ENCODE data around the gene SURF4.
A peak's percentile ranks its signal among the peaks of the same experiment; 100 is the strongest.

Gene SURF4

DNA sequence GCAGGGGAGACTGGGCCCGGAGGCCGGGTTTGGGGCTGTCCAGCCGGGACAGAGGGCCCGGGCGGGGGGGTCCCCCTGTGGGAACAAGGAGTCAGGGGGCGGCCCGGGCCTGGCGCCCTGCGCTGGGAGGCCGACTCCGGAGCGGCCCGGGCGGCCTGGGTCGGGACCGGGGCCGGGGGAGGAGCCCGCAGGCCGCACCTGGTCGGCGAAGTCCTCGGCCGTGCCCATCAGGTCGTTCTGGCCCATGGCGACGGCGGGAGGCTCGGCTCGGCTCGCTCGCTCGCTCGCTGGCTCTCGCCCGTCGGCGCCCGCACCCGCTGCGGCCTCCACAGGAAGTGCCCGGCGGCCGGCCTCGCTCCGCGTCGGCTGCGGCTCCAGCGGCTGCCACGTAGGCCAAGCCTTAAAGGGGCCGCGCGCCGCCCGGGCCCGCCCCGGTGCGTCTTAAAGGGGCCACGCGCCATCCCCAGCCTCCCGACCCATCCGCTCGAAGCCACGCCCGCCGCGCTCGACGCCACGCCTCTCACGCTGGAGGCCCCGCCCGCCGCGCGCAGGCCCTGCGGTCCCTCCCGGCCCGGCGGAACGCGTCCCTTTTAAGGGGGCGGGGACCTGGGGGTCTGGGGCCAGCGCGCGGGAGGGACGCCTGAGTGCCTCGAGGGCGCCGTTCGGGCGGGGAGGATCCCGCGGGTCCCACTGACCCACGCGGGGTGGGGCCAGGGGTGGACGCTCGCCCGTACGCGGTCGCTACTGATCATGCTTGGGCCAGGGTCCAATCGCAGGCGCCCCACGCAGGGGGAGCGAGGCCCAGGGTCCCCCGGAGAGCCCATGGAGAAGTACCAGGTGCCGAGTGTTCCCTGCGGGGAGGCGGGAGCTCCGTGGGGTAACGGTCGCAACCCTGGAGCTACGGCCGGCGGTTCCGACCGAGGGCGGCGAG lies at the start of gene SURF4, which contains the start of gene STKLD1:
SURF4 (minus strand) TSS at position 337 of the 931 bp plus-strand sequence; CDS start at position 246, 91 bp downstream.
STKLD1 (plus strand) TSS at position 643 of the 931 bp plus-strand sequence; CDS start at position 751, 108 bp downstream.
- TF ChIP-seq, protein P1, sequence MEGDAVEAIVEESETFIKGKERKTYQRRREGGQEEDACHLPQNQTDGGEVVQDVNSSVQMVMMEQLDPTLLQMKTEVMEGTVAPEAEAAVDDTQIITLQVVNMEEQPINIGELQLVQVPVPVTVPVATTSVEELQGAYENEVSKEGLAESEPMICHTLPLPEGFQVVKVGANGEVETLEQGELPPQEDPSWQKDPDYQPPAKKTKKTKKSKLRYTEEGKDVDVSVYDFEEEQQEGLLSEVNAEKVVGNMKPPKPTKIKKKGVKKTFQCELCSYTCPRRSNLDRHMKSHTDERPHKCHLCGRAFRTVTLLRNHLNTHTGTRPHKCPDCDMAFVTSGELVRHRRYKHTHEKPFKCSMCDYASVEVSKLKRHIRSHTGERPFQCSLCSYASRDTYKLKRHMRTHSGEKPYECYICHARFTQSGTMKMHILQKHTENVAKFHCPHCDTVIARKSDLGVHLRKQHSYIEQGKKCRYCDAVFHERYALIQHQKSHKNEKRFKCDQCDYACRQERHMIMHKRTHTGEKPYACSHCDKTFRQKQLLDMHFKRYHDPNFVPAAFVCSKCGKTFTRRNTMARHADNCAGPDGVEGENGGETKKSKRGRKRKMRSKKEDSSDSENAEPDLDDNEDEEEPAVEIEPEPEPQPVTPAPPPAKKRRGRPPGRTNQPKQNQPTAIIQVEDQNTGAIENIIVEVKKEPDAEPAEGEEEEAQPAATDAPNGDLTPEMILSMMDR (IDR thresholded peaks at IDR 0.05; ENCODE audit: low read length, missing control alignments): no peak
- DNase-seq (ENCODE audit: low read depth): peak; percentile 97

DNA sequence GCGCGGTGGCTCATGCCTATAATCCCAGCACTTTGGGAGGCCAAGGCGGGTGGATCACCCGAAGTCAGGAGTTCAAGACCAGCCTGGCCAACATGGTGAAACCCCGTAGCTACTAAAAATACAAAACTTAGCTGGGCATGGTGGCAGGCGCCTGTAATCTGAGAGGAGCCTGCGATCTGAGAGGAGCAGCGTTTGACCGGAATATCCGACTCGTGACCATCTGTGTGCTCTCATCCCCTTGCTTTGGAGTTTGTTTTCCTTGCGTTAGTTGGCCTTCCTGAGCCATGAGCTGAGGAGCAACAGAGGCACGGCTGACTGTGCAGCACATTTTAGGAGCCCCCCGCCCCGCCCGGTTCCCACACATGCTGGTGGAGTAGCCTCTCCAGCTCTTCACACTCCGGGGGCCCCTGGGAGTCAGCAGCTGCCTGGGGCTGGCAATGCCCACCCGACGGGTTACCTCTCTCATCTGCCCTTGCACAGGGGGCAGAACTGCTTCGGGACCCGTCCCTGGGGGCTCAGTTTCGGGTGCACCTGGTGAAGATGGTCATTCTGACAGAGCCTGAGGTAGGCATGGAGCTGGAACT lies 49.3 kb upstream of the SURF4 start:
- TF ChIP-seq, protein P1 (IDR thresholded peaks at IDR 0.05; ENCODE audit: low read length, missing control alignments): no peak
- DNase-seq (ENCODE audit: low read depth): no peak
- H3K4me3 ChIP-seq (replicated peaks; ENCODE audit: low read depth, low read length): no peak overlapping the region

More for the DNA sequence above, at the start of gene SURF4, which contains the start of gene STKLD1:
- peak within 1 kb of the TSS; percentile 90 for H3K4me3 ChIP-seq (replicated peaks; ENCODE audit: low read depth, low read length)

DNA sequence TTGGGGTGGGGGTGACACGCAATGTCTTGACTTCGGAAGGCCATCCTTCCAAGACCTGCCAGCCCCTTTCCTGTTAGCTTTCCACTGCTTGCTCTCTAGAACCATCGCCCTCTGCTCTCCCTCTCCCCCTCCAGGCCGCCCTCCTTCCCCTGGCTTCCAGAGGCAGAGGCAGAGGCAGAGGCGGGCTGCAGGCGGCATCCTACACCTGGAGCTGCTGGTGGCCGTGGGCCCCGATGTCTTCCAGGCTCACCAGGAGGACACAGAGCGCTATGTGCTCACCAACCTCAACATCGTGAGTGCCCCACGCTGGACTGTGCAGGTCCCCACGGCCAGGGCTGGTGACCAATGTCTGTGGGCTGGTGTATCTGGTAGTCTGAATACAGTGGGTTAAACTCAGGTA lies 48.3 kb upstream of the SURF4 start:
- no peak for DNase-seq (ENCODE audit: low read depth)
- TF ChIP-seq, protein P1 (IDR thresholded peaks at IDR 0.05; ENCODE audit: low read length, missing control alignments): no peak
- H3K4me3 ChIP-seq (replicated peaks; ENCODE audit: low read depth, low read length): no peak overlapping the region

DNA sequence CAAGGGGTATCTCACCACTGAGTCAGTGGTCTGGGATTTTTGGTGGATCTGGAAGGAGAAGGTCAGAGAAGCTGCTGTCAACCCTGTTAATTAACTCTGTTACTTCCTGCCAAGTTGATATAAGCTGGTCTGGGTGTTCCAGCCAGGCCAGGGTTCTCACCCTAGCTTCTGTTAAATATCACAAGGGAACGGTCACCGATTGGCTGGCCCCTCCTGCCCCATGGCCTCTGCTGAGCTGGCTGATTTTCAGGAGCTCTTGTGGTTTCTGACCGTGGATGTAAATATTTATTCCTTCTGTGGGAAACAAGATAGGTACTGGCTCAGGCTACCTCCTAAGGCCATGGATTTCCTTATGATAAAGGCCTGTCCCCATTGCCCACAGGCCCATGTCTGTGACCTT lies 47.4 kb upstream of the SURF4 start:
- TF ChIP-seq, protein P1 (IDR thresholded peaks at IDR 0.05; ENCODE audit: low read length, missing control alignments): no peak
- DNase-seq (ENCODE audit: low read depth): no peak
- no peak overlapping the region for H3K4me3 ChIP-seq (replicated peaks; ENCODE audit: low read depth, low read length)

DNA sequence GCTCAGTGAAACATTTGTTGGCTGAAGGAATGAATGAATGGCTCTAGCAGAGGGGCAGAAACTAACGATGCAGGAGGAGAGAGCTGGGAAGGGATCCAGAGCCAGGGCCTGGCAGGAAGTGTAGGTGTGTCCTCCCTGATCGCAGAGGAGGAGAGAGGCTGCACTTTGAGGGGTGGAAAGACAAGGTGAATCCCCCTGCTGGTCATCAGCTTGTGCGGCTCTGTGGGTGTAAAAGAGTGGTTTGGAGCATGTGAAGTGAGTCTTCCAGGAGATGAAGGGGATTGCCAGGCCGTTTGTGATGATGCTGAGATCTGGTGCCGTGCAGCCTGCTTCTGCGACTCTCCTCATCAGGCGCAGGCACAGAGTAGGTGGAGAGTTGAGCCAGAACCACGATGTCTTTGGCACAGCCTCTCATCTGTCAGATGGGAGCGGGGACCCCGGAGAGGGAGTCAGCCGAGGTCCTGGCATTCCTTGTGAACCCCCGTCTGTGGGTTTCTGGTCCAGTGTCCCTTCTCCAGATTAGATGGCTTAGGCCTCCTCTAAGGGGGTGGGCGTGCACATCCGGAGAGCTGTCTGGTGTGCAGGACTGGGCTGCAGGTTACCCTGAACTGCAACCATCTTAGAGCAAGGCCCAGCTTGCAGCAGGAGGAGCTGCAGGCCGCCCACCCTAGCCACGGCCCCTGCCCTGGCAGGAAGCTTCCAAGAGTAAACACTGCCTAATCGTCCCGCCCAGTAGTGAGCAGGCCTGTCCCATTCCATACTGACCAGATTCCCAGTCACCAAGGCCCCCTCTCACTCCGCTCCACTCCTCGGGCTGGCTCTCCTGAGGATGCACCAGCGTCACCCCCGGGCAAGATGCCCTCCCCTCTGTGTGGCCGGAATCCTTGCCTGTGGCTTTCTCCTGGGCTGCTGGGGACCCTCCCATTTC lies 46.0 kb upstream of the SURF4 start, which contains the start of gene ADAMTS13:
ADAMTS13 (plus strand) TSS at position 753 of the 928 bp plus-strand sequence; CDS start at position 830, 77 bp downstream.
- DNase-seq (ENCODE audit: low read depth): no peak
- no peak within 1 kb of the TSS for H3K4me3 ChIP-seq (replicated peaks; ENCODE audit: low read depth, low read length)
- TF ChIP-seq, protein P1 (IDR thresholded peaks at IDR 0.05; ENCODE audit: low read length, missing control alignments): no peak

DNA sequence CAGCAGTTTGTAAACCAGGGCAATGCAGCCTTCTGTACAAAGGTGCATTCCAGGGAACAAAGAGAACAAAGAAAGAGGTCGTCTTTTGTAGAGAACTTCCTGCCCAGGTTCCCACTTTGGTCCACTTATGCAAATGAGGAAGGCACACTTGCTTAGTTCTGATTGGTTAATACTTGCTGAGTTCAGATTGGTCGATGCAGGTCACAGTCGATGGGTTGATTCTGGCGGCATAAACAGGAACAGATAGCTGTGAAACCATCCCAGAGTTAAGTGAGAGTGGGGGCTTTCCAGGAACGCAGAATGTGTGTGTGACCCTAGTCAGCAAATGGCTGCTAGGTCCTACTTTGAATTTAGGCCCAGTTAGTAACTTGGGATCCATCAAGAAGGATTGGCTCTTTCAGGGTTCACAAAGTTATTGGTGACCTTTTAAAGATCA lies 44.5 kb upstream of the SURF4 start:
- no peak overlapping the region for H3K4me3 ChIP-seq (replicated peaks; ENCODE audit: low read depth, low read length)
- DNase-seq (ENCODE audit: low read depth): no peak
- TF ChIP-seq, protein P1 (IDR thresholded peaks at IDR 0.05; ENCODE audit: low read length, missing control alignments): no peak

Measured in fibroblast of pulmonary artery (primary cell).